Daoy (cell line): ENCODE data around the gene RBM24. TPM values are rescaled to one million over a fixed set of nuclear protein-coding genes. Genes with fewer than 3 reads are reported as not detected.
"Not testable (repeated sequence)": the region's sequence is repeated elsewhere in the genome, so short reads cannot be mapped to it uniquely, and the experiment has no call there.

Experiments
- DNase-seq: peaks from one replicate; pipeline ENCODE4 v3.0.0-alpha.2; 2015; ENCODE audit warnings: low read depth
- total RNA-seq: library from RNA; depleted of rRNA; stranded (reverse); fragments of >200 nt; shearing (Covaris generic); gene quantifications from 2 replicates; pipeline ENCODE4 v1.2.3, GENCODE V29; 2014

The RBM24 gene
- total RNA-seq, 1 experiment from 2014 or later, result 7.9 TPM

- DNase-seq, result no peak
These were observed 10.6 kb downstream of the RBM24 start for GRCh38 chr6:17291778-17292177.

- DNase-seq, result no peak
These were observed 11.5 kb downstream of the RBM24 start for GRCh38 chr6:17292600-17293133.

GRCh38 chr6:17293395-17293794 is 12.2 kb downstream of the RBM24 start:
- no peak for DNase-seq

DNA sequence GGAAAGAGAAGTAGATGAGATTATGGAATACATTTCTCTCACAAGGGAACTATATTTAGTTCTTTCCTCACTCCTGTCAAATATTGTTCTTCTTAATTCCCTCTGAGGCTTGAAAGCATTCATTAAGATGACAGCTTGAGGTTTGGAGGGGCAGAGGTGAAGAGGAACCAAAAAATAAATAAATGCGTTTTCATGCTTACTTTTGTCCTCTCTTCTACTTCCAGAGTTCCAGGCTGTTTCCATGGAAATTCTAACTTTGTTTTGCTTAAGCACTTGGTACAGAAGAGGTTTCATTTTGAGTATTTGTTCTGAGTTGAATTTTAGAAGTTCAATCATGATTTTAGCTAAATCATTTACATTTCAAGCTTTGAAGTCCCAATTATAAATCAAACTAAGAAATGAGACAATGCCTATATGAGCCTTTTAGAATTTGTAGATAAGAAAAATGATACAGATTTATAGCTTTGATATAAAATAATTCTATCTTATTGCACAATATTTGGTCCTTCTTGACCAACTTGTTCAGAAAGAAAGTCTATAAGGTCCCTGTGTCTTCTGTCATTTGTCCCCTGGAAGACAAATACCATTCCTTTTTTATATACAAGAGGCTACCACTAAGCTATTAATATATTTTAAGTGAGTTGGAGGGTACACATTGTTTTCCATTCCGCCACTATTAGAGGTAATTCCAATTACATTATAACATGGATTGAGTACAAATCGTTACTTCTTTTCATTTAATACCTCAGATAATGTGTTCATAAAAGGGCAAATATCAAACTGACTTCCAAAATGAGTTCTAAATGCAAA is 16.3 kb downstream of the RBM24 start:
- no peak for DNase-seq

DNA sequence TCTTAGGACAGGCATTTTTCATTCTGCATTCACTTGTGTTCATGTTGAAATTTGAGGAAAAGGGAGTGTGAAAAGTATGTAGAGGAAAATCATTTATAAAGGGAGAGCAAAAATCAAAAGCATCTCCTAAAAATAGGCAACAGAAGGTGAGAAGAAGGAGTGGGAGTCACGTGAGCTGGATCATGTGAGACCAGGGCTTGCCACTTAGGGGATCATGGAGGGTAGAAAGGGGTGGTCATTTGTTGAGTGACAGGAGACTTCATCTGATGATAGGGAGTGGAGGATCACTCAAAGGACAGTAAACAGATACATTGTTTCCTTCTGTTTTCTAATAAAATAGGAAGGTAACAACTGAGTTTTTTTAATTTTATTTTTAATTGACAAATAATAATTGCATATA is 17.1 kb downstream of the RBM24 start:
- no peak for DNase-seq

DNA sequence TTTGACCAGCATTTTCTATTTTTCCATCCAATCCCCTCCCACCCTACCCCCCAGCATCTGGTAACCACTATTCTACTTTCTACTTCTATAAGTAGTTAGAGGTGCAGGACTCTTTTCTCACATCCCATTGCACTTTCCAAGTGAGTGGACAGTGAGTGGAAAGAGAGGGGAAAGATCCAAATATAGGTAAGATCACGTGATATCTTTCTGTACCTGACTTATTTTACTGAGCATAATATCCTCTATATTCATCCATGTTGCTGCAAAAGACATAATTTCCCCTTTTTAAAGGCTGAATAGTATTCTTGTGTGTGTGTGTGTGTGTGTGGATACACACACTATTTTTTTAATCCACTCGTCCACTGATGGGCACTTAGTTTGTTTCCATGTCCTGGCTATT is 18.1 kb downstream of the RBM24 start:
- no peak for DNase-seq

- no peak for DNase-seq
These were observed 18.6 kb downstream of the RBM24 start for GRCh38 chr6:17299750-17300149.

- no peak for DNase-seq
These were observed 19.5 kb downstream of the RBM24 start for GRCh38 chr6:17300637-17301036.

DNA sequence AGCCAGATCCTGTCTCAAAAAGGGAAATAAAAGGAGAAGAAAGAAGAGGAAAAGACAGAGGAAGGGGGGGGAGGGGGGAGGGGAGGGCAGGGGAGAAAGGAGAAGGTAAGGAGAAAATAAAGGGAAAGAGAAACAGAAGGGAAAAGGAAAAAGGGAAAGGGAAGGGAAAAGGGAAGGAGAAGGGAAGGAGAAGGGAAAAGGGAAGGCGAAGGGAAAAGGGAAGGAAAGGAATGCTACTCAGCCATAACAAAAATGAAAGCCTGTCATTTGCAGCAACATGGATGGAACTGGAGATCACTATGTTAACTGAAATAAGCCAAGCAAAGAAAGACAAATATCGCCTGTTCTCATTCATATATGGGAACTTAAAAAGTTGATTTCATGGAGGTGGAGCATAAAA is 22.3 kb downstream of the RBM24 start:
- no peak for DNase-seq

- no peak for DNase-seq
These were observed 24.2 kb downstream of the RBM24 start for GRCh38 chr6:17305219-17306001.

DNA sequence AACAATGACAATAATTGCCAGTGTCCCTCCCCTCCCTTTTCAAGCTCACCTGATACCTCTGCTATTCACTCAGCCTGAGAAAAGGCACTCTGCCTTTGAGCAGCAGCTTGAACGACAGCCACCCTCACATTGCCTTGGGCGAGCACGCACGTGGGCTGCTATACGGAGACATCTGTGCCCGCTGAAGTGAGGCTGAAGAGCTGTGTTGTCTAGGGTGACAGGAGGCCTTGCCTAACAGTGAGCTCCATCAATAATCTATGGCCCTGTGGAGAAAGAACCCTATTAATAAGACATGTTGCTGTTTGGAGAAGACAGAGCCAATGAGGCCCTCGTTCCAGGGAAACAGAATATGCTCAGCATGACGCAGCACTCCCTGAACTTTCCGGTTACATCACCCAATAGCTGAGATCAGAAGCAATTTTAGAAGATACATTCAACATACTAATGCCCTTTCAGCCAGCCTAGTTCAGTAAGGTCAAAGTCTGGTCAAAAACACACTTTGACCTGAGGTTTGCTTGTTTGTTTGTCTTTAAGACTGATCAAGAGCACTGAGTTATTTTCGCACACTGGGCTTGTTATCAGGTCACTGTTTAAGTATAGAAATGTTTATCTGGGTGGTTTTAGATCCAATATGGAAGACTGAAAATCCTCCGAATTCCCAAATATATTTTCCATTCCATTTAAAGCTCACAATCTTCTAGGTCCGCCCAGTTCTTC is 30.6 kb downstream of the RBM24 start:
- DNase-seq, result peak; percentile 28

- DNase-seq, result not testable (repeated sequence)
These were observed 32.1 kb downstream of the RBM24 start for GRCh38 chr6:17313238-17313637.

DNA sequence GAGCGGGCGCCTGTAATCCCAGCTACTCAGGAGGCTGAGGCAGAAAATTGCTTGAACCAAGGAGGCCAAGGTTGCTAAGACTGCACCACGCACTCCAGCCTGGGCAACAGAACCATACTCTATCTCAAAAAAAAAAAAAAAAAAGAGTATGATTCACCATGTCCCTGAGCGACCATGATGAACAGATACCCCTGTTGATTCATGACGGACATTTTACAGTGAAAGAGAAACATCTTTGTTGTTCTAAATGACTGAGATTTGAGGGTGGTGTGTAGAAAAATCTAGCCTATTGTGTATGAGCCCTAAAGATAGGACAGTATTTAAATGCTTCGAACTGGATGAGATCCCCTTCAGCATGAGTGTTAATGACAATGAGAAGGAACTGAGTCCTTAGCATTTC is 32.8 kb downstream of the RBM24 start:
- DNase-seq, result no peak

- no peak for DNase-seq
These were observed 34.1 kb downstream of the RBM24 start for GRCh38 chr6:17315262-17315661.

DNA sequence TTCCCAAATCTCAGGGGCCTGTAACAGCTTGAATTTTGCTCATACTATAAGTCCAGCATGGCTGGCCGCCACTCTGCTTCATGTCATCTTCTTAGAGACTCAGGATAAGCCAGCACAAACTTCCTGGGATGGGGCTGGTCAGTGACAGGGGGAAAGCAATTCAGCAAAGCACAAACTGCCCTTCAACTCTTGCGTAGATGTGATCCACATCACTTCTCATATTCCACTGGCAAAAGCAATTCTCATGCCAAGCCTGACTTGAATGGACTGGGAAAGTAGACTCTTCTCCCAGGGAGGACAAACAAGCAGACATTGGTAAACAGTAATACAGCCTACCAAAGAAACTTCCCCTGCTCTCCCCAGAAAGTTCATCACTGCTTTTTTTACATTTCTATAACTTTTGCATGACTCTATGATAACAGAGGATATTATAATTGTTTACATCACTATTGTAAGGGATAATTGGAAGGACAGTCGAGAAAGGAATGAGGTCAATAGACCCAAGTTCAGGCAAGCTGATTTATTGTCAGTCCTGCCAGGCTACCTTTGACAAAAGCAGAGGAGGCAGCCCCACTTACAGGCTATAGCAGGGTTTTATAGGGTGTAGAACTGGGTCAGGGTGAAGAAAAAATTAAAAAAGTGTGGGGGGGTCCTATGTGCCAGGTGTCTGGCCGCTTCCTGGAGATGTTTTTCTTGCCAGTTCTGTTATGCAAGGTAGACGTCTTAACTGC is 37.4 kb downstream of the RBM24 start:
- DNase-seq, result no peak

DNA sequence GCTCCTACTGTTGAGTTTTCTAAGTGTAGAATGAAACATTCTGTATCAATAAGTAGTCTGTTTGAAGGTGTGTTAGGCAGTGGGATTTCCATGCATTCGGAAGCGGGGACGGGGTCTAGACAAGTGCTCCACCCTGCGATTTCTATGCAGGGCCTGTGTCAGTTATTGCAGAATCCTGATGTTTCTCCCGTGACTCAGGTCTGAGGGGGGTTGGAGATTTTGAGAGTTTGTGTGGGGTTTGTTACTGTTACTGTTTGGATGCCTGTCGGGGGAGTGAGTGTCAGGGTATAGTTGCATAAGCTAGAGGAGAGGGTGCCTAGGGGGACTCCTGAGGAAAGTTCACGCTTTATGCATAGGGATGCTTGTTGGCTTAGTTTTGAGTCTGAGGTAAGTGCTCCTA is 39.1 kb downstream of the RBM24 start:
- not testable (repeated sequence) for DNase-seq

DNA sequence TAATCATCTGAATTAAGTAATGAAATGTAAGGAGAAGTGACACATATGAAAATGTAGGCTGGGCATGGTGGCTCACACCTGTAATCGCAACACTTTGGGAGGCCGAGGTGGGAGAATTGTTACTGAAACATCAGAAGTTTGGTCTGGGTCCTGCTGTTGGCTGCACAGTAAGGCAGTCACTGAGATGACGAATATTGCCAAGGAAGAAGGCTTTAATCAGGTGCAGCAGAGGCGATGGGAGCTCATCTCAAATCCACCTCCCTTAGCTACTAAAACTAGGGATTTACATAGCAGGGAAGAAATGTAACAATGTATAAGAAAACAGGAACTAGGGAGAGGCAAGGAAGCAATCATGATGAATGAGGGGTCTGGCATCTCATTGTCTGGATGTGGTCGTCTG is 50.1 kb downstream of the RBM24 start:
- DNase-seq, result no peak

DNA sequence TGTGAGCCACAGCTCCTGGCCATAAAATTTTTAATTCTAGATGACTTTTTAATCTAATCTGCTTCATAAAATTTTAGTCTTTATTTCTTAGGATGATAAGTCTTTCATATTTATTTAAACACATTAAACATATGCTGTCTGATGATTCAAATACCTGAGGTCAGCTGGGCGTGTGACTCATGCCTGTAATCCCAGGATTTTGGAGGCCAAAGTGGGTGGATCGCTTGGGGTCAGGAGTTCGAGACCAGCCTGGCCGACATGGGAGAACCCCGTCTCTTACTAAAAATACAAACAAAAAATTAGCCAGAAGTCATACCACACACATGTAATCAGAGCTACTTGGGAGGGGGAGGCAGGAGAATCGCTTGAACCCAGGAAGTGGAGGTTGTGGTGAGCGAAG is 53.1 kb downstream of the RBM24 start:
- peak; percentile 71 for DNase-seq

- DNase-seq, result no peak
These were observed 55.3 kb downstream of the RBM24 start for GRCh38 chr6:17336425-17336824.

GRCh38 chr6:17339308-17339670 is 58.1 kb downstream of the RBM24 start:
- no peak for DNase-seq

- no peak for DNase-seq
These were observed 60.1 kb downstream of the RBM24 start for GRCh38 chr6:17341117-17341805.
